Loucy (cell line): ENCODE measurements around the gene LRRTM2.

Experiments
- CTCF ChIP-seq: fragments of 200-600 bp; sonication (generic); conservative IDR thresholded peaks from 2 replicates; pipeline ENCODE4 v1.5.1; 2014; ENCODE audit warnings: mild to moderate bottlenecking, antibody characterized with exemption, low read length
- EZH2phosphoT487 ChIP-seq: fragments of 200-600 bp; IDR thresholded peaks from 2 replicates; pipeline ENCODE4 v1.6.1; 2018; ENCODE audit warnings: antibody characterized with exemption, mild to moderate bottlenecking, moderate library complexity, borderline replicate concordance

- no peak for TF ChIP-seq CTCF
- no peak for TF ChIP-seq EZH2phosphoT487
Measured at GRCh38 chr5:138914338-138914737, 39.2 kb upstream of the LRRTM2 start.
